ENCODE results near the gene KLKB1.
"Not testable (repeated sequence)": the region's sequence is repeated elsewhere in the genome, so short reads cannot be mapped to it uniquely, and the experiment has no call there.

KLKB1 gene

GRCh38 chr4:186227744-186228513, 622 bp downstream of the KLKB1 start:
- DNase-seq: no peak

DNA sequence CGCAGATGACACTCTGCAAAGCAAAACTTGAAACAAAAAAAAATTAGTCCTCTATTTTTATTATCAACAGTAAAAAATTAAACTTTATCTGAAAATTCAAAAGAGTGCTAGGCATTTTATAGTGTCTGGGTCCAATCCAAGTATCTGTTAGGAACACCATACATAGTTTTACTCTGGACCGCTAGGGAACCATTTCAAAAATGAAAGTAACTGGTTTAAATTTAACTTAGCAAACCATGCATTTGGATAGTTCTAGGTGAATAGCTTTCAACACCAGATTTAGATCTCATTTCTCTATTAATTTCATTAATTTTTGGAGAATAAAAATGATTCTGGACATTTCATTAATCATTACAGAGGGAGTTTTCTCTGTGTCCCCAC, 1.2 kb downstream of the KLKB1 start:
- no peak for DNase-seq

GRCh38 chr4:186234367-186234766, 7.1 kb downstream of the KLKB1 start:
- no peak for DNase-seq

DNA sequence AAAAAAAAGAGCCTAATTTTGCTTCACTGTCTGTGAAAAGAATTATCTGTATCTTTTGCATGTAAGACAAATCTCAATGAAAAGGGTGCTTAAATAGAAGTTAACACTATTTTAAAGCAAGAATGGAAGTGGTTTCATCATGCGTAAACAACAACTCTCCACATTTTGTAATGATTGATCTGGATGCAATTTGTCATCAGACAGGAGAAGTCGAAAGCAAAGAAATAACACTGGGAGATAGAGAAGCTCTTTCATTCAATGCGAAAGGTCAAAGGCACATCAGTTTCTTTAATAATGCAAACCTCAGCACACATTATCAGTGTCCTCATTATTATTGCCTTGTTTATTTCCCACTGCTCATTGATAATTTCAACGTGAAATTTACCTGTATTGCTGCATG, 8.8 kb downstream of the KLKB1 start:
- no peak for DNase-seq

GRCh38 chr4:186240452-186240847, 13.1 kb downstream of the KLKB1 start:
- no peak for DNase-seq

DNA sequence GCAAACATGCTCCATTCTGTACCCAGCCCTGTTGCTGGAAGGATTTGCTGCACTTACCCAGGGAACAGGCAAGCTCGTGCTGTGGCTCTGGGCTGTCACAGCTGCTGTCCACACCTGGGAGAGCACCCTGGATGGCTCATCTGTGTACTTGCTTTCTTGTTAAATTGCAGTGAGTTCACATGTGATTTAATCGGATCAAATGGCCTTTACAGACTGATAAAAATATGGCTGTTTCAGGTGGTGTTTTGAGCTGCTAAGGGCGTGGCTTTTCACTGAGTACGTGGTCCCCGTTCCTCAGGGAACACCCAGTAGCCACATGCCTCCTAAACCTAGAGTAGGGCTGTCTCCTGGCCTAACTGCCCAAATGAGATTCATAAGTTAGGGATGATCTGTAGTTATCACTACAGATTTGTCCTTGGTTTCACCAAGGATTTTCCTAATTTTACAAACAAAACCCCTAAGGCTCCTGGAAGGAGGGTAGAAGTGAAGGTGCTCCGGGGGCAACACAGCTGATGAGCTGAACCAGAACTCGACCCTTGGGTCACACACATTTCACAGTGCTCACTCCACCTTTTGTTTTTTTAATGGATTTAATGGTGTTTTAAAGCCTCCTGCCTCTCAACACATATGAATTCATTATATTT, 13.7 kb downstream of the KLKB1 start:
- no peak for DNase-seq

GRCh38 chr4:186241616-186242015, 14.3 kb downstream of the KLKB1 start:
- no peak for DNase-seq

DNA sequence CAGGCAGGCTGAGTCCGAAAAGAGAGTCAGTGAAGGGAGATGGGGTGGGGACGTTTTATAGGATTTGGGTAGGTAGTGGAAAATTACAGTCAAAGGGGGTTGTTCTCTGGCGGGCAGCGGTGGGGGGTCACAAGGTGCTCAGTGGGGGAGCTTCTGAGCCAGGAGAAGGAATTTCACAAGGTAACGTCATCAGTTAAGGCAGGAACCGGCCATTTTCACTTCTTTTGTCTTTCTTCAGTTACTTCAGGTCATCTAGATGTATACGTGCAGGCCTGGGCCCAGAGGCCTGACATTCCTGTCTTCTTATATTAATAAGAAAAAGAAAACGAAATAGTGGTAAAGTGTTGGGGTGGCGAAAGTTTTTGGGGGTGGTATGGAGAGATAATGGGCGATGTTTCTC, 14.7 kb downstream of the KLKB1 start:
- DNase-seq: not testable (repeated sequence)

- no peak for DNase-seq
Observed at GRCh38 chr4:186243331-186243730, 16.0 kb downstream of the KLKB1 start.

GRCh38 chr4:186244835-186245234, 17.5 kb downstream of the KLKB1 start:
- DNase-seq: no peak

DNA sequence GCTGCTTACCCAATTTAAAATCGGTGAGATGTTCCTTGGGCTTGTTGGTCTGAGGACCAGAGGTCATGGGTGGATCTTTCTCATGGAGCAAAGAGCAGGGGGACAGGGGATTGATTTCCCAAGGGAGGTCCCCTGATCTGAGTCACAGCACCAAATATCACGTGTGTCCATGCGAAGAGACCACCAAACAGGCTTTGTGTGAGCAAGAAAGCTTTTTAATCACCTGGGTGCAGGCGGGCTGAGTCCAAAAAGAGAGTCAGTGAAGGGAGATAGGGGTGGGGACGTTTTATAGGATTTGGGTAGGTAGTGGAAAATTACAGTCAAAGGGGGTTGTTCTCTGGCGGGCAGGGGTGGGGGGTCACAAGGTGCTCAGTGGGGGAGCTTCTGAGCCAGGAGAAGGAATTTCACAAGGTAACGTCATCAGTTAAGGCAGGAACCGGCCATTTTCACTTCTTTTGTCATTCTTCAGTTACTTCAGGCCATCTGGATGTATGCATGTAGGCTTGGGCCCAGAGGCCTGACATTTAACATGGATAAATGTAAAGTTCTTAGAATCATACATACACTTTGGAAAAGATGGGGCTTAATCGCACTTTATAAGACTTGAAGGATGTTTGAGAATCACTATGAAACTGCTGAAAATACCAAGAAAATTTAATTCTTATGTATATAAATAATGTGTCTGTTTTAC, 19.9 kb downstream of the KLKB1 start:
- DNase-seq: not testable (repeated sequence)

DNA sequence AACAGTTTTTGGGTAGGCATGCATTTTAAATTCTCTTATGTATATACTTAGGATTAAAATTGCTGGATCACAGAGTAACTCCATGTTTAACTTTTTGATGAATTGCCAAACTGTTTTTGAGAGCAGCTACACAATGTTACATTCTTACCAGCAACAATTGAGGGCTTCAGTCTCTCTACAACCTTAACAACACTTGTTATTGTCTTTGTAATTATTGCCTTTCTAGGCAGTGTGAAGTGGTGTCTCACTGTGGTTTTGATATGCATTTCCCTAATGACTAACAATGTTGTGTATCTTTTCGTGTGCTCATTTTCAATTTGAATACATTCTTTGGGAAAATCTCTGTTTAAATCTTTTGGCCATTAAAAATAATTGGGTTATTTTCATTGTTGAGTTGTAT, 21.3 kb downstream of the KLKB1 start:
- DNase-seq: no peak

GRCh38 chr4:186249785-186250754, 22.8 kb downstream of the KLKB1 start:
- DNase-seq: no peak

DNA sequence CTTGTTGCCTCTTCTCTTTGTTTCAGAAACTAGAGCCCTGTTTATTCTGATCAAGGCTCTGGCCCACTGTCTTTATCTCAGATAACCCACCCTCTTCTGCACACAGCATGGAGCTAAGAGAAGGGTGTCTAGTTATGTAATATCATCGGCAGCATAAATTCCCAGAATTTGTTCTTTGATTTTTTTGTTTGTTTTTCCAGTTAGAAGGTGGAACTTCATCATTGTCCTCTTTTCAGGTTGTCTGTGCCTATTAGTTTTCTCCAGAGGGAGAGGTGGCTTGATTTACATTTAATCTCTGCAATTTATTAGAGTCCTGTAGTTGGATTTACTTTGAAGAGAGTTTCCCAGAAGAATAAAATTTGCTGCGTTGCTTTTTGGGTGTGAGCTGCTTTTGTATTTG, 23.5 kb downstream of the KLKB1 start:
- no peak for DNase-seq

GRCh38 chr4:186255122-186255521, 27.8 kb downstream of the KLKB1 start:
- DNase-seq: no peak

GRCh38 chr4:186258216-186258811, 31.0 kb downstream of the KLKB1 start:
- DNase-seq: no peak

DNA sequence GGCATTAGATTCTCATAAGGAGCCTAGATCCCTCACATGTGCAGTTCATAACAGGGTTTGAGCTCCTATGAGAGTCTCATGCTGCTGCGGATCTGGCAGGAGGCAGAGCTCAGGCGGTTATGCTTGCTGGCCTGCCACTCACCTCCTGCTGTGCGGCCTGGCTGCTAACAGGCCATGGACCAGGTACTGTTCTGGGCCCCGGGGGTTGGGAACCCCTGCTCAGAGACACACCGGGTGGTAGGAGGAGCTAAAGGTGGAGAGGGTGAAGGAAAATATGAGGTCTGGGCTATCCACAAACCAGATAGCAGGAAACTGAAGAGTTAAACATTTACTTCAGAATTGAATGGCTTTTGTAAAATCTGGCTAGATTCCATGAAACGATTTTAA, 32.8 kb downstream of the KLKB1 start:
- no peak for DNase-seq

DNA sequence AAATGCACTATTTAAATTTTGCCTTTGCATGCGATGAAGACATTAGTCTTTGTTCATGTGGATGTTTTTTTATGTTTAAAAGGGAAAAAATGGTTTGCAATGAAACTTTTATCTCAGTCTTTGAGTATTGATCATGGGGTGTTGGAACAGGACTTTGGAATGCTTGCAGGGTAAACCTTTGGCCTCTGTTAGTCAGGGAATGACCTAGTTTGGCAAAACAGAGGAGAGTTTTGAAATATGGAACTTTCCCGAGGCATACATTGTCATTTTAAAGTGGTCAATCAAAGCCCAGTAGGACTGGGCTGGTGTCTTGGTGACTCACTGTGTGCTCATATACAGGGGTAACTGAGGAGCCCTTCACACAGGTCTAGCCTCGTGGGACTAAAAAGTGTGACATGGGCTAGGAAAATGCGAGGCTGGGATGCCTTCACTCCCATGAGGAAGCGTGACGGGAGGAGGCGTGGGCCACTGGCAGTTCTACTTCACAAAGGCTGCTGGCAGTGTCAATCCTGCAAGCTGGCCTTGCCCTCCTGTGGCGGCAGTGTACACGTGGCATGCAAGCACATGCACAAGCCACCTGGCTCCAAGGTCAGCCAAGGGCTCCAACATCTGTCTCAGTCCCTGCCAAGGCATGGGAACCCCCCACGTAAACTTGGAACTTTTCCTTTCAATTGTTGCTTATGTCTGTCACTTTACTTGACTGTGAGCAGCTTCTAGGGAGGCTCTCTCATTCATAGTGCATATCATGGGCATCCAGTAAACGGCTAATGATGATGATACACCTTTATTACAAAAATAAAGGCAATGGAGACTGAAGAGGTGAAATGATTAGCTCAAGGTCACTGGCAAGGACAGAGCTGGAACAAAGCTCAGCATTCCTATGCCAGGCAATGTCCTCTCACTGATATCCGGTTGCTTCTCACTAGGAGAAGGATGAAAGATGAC, 33.5 kb downstream of the KLKB1 start:
- no peak for DNase-seq

DNA sequence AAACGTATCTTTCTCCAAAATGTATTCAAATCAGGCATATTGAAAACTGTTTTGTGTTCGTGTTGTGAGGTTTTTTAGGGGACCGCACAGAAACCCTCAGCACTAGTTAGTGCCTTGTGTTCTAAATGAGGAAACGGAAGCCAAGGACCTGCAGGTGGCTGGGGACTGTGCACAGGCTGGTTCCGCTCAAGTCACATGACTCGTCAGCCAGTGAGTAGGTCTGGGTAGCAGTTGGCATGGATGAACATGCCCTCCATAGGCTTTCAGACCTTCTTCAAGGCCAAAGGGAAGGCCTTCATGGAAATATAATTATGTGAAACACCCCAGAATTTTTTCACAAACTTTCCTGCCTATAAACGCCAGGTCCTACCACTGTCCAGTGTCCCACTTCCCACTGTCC, 37.4 kb downstream of the KLKB1 start:
- DNase-seq: no peak

DNA sequence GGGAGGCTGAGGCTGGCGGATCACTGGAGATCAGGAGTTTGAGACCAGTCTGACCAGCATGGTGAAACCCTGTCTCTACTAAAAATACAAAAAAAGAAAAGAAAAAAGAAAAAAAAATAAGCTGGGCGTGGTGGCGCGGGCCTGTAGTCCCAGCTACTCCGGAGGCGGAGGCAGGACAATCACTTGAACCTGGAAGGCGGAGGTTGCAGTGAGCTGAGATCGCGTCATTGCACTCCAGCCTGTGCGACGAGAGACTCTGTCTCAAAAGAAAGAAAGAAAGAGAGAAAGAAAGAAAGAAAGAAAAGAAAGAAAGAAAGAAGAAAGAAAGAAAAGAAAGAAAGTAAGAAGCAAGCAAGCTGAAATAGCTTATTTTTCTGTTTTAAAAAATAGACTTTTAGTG, 37.9 kb downstream of the KLKB1 start:
- DNase-seq: not testable (repeated sequence)
